AG08395 (cell line): ENCODE results near the gene TAX1BP1.
A peak's percentile ranks its signal among the peaks of the same experiment; 100 is the strongest.
"Not testable (repeated sequence)": the region's sequence is repeated elsewhere in the genome, so short reads cannot be mapped to it uniquely, and the experiment has no call there.

Experiments
- DNase-seq: peaks from one replicate; pipeline ENCODE4 v3.0.0; 2012; ENCODE audit warnings: mixed read lengths, low spot score

The TAX1BP1 gene

DNA sequence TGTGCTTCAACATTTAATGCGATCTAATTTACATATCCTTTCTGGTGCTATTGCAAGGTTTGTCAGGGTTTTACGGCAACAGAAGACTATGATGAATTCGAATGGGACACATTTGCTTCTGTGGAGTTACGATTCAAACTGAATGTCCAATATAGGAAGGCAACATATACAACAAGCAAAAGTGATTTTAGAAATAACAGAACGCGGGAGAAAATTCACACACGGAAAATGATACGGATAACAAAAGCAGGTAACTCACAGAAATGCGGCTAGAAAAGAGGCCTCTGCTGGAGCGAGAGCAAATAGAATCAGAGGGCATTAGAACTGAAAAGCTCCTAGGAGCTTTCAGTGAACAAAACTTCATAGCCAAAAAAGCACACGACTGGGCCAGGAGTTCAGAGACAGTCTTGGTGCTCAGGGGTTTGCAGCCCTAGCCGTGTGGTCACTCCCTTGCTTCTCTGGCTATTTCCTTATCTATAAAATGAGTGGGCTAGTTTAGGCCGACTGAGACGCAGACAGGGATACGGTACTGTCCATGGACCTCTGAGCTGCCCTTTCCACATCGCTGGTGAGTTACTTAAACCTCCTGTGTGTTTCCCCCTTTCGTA, 557 bp upstream of the TAX1BP1 start:
- no peak for DNase-seq

GRCh38 chr7:27740449-27741086, 606 bp downstream of the TAX1BP1 start:
- DNase-seq = peak; percentile 67

DNA sequence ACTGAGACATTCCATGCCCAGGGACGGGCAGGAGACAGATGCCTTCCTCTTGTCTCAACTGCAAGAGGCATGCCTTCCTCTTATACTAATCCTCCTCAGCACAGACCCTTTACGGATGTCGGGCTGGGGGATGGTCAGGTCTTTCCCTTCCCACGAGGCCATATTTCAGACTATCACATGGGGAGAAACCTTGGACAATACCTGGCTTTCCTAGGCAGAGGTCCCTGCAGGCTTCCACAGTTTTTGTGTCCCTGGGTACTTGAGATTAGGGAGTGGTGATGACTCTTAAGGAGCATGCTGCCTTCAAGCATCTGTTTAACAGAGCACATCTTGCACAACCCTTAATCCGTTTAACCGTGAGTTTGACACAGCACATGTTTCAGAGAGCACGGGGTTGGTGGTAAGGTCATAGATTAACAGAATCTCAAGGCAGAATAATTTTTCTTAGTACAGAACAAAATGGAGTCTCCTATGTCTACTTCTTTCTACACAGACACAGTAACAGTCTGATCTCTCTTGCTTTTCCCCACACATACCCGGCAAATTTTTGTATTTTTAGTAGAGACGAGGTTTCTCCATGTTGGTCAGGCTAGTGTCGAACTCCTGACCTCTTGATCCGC, 2.2 kb downstream of the TAX1BP1 start:
- not testable (repeated sequence) for DNase-seq

- peak; percentile 51 for DNase-seq
Measured at GRCh38 chr7:27745064-27745583, 5.2 kb downstream of the TAX1BP1 start.

DNA sequence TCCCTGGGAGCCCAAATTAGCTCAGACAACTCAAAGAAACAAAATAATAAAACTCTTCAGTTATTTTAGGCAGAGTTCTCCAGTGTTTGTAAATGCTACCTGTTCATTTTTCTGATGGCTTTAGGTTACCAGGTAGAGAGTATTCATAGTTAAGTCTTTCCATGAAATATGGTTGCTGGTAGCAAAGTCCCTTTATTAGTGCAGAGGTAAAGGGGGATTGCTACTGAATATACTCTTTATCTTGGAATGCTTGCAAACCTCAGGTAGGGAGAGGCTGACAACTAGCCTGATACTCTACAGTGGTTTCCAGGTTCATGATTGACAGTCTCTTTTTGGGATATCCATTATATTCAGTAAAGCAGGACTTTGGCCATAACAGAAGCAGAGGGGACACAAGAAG, 6.5 kb downstream of the TAX1BP1 start:
- DNase-seq = no peak

DNA sequence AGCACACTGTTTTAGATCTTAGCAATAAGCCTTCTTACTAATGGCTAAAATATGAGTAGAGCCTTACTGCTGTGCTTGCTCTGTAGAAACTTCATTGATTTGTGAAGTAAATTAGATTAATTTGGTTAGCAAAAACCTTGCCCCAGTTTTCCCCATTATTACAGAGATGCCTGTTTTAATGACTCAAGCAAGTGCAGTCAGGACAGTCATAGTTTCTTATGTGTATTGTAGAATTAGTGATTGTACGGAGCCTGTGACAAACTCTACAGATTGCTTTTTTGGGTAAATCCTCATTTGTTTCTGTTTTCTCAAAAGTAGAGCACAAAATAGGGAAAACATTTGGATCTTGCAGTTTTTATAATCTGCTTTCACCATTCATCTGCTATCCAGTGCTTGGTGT, 7.0 kb downstream of the TAX1BP1 start:
- DNase-seq = peak; percentile 4

- no peak for DNase-seq
Measured at GRCh38 chr7:27747589-27748368, 7.8 kb downstream of the TAX1BP1 start.

- no peak for DNase-seq
Measured at GRCh38 chr7:27750316-27750715, 10.4 kb downstream of the TAX1BP1 start.

DNA sequence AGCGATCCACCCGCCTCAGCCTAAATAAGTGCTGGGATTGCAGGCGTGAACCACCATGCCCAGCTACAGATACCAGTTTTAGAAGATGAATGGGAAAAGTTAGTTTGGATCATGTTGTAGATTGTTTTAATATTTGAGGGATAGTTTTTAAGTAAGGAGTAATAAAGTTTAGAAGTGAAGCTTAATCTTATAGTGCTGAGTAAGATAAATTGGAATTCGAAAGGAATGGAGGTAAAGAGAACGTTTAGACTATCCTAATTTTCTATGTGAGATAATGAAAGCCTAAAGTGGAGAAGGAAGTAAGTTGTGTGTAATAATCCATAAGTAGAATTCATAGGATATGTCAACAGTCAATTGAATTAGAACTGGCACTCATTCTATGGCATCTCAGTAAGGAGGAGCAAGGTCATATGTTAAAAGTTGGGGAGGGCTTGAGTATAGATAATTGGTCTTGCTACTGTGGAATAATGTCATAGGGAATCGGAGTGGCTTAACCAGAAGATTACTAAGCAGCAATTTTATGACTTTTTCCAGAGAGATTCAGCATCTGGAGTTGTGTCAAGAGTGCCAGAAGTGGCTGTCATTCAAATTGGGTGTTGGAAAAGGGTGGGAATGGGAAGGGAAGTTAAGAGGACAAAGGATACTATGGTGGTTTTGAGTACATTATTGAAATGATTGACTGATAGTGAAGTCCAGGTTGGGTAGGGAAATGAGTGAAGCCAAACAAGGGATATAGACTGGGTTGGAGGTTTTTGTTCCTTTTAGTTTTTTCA, 12.1 kb downstream of the TAX1BP1 start:
- DNase-seq = no peak

DNA sequence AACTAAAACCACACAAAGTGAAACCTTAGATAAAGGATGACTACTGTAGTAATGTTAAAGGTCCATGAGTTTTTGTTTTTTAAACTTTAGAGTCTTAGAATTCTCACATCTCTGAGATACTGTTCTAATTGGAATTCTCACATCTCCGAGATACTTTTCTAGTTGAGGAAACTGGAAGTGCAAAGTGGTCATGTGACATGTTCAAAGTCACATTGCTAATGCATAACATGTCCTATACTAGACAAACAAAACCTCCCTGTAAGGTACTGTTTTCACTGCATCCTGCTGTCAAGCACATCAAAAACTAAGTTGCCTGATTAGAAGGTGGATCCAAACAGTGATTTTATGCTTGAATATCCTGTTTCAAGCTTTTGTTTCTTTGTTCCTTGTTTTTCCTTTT, 13.9 kb downstream of the TAX1BP1 start:
- no peak for DNase-seq

DNA sequence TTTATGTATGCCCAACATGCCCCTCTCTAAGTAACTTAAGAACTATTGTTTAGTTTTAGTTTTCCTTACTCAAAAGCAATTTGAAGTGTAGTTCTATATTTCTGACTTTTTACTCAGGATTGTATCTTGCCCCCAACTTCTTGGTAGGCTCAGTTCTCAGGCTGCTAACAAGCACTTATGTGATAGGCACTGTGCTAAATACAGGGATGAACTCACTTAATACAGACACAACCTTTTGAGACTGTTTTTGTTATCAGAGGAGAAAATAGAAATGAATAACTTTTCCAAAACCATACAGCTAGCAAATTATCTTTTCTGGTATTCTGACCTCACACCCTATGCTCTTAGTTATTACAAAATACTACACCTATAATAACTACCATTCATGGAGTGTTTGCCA, 16.3 kb downstream of the TAX1BP1 start:
- no peak for DNase-seq

DNA sequence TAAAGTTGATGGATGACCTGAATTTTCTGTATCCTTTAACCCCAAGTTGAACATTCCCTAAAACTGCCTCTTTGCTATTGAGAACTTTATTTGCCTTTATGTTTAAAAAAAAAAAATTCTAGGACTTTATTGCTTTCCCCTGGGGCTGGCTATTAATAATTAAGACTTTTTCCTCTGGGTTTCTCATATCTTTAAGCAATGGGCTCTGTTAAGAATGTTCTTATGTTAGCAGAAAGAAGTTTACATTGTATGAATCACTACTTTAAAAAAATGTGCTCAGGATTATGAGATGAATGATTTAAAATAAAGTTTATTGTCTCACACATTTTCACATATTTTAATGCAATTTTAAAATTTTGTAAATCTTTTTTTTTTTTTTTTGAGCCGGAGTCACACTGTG, 19.5 kb downstream of the TAX1BP1 start:
- no peak for DNase-seq

GRCh38 chr7:27762062-27762461, 22.1 kb downstream of the TAX1BP1 start:
- DNase-seq = no peak

DNA sequence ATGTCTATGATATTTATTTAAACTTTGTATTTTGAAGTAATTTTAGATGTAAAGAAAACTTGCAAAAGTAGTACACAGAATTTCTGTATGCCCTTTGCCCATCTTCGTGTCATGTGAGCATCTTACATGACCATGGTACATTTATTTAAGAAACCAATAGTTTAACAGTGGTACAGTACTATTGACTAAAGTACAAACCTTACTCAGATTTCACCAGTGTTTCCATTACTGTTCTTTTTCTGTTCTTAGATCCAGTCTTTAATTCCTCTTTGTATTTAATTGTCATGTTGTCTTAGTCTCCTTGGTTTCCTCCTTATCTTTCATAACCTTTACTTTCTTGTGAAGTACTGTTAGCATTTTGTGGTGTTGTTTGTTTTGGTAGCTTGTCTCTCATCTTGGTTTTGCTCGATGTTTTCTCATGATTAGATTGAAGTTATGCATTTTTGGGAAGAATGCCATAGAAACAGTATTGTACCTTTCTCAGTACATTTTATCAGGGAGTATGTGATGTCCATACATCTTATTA, 24.1 kb downstream of the TAX1BP1 start:
- DNase-seq = no peak

GRCh38 chr7:27765841-27766240, 25.9 kb downstream of the TAX1BP1 start:
- DNase-seq = no peak

DNA sequence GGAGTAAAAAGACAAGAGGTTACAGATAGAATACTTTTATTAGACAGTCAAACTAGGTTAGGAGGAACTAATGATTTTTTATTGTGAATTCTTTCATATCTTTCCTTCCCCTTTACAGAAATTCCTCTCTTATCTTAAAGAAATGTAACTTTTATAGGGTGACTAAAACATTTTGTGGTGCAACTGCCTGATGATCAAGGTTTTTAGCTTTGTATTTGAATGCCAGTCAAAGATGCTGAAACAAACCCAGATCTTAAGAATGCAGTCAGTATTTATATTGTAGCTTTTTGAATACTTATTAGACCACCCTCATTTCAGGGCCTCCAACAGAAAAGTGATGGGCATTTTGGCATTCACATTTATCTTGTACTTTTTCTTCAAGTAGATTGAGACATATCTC, 27.4 kb downstream of the TAX1BP1 start:
- DNase-seq = no peak

GRCh38 chr7:27771111-27771510, 31.1 kb downstream of the TAX1BP1 start:
- no peak for DNase-seq

DNA sequence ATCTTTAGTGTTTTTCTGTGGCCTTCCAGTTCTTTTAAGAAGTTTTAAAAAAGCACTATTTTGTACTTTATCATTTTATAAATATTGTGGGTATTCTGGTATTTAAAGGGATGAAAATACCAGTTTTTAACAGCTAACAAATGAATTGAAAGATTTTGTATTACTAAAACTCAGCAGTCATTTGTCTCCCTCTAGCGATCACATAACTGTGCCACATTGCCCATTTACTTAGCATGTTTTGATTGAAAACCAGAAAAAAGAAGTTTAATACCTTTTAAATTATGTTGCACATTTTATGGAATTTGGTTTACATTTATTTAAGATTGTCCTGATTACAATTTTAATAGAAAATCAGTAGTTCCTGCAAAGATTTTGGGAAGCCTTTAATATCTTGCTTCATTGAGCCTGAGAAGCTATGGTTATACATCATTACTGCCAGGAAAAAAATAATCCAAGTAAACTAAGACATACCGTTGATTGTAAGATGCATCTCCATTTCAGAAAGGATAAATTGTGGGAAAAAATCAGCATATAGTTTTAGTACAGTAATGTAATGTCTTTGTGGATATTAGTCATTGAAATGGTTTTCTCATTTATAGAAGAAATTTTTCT, 34.9 kb downstream of the TAX1BP1 start:
- DNase-seq = peak; percentile 19

DNA sequence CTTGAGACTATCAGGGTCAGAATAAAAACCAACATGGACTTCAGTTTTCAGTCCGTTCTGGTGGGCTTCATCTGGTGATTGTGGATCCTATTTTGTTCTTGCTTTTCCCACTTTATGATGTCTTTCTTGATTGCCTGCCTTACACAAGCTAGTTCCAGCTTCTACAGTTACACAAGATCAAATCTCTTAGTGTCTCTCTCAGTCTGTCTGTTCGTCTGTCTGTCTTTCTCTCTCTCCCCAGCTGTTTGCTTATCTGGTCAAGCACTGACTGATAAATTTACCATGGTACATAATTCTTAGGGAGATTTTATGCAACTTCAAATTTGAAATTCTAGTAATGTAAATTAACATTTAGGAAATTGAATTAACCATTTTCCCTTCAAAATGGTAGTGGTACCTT, 35.8 kb downstream of the TAX1BP1 start:
- DNase-seq = no peak

DNA sequence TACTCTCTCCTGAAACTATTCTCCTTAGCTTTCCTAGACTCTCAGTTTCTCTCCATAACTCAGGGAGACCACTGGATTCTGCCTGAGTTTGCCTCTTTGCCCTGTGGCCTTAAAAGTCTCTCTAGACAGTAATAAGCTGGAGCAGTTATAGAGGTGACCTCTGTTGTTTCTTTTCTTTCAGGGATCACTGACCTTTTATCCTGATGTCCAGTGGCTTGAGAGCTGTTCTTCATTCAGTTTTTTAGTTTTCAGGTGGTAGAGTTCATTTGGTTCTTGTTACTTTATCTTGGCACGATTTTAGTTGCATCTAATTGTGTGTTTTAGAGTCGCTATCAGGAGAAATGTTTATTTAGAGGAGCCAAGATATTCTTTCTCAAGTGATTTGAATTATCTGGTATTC, 37.7 kb downstream of the TAX1BP1 start:
- DNase-seq = no peak

GRCh38 chr7:27779873-27780272, 39.9 kb downstream of the TAX1BP1 start:
- DNase-seq = no peak
